ENCODE measurements around the gene PSIP1.

GRCh38 chr9:15430920-15431844 lies 79.6 kb downstream of the PSIP1 start:
- TF ChIP-seq CTCF (conservative IDR thresholded peaks at IDR 0.05; ENCODE audit: low read depth, low read length): no peak
- no peak for TF ChIP-seq EZH2 (IDR thresholded peaks at IDR 0.05; ENCODE audit: borderline replicate concordance, low read depth, low read length, poor library complexity, severe bottlenecking)
